GM23248 (cell line): ENCODE measurements around the gene SLC25A1. TPM values are rescaled to one million over a fixed set of nuclear protein-coding genes. Genes with fewer than 3 reads are reported as not detected.
A peak's percentile ranks its signal among the peaks of the same experiment; 100 is the strongest.

ENCODE experiments used
- DNase-seq: peaks from one replicate; pipeline ENCODE4 v3.0.0-alpha.2; 2015
- H2AFZ ChIP-seq: fragments of 200-600 bp; sonication (generic); 2 replicates; pipeline ENCODE4 v1.6.1; 2016; ENCODE audit warnings: antibody characterized with exemption
- H3F3A ChIP-seq: fragments of 200-600 bp; sonication (generic); 2 replicates; pipeline ENCODE4 v1.6.1; 2016; ENCODE audit warnings: mild to moderate bottlenecking, antibody characterized with exemption, mixed run types; ENCODE audit not compliant: insufficient read depth
- H3K27ac ChIP-seq: fragments of 200-600 bp; sonication (generic); 2 replicates; pipeline ENCODE4 v1.5.1; 2016; ENCODE audit warnings: mild to moderate bottlenecking
- H3K27me3 ChIP-seq: fragments of 200-600 bp; sonication (generic); replicated peaks from 2 replicates; pipeline ENCODE4 v1.6.1; 2016; ENCODE audit warnings: mild to moderate bottlenecking; ENCODE audit not compliant: insufficient read depth
- H3K36me3 ChIP-seq: fragments of 200-600 bp; sonication (generic); 2 replicates; pipeline ENCODE4 v1.6.1; 2016; ENCODE audit warnings: low read depth, mild to moderate bottlenecking
- H3K4me1 ChIP-seq: fragments of 200-600 bp; sonication (generic); 2 replicates; pipeline ENCODE4 v1.6.1; 2016; ENCODE audit warnings: mild to moderate bottlenecking; ENCODE audit not compliant: insufficient read depth
- H3K4me2 ChIP-seq: fragments of 200-600 bp; sonication (generic); one replicate; pipeline ENCODE4 v1.6.1; 2016; ENCODE audit warnings: mild to moderate bottlenecking; ENCODE audit not compliant: unreplicated experiment
- H3K4me3 ChIP-seq: fragments of 200-600 bp; sonication (generic); 2 replicates; pipeline ENCODE4 v1.5.1; 2016; ENCODE audit warnings: mild to moderate bottlenecking
- H3K79me2 ChIP-seq: fragments of 200-600 bp; sonication (generic); 2 replicates; pipeline ENCODE4 v1.6.1; 2016; ENCODE audit warnings: mild to moderate bottlenecking; ENCODE audit not compliant: insufficient read depth
- H3K9ac ChIP-seq: fragments of 200-600 bp; sonication (generic); 2 replicates; pipeline ENCODE4 v1.6.1; 2016; ENCODE audit warnings: mild to moderate bottlenecking
- H3K9me2 ChIP-seq: fragments of 200-600 bp; sonication (generic); 2 replicates; pipeline ENCODE4 v1.6.1; 2016; ENCODE audit warnings: mixed run types, mild to moderate bottlenecking, moderate library complexity; ENCODE audit not compliant: insufficient read depth
- H3K9me3 ChIP-seq: fragments of 200-600 bp; sonication (generic); one replicate; pipeline ENCODE4 v1.6.1; 2017; ENCODE audit warnings: low read depth
- H4K20me1 ChIP-seq: fragments of 200-600 bp; sonication (generic); 2 replicates; pipeline ENCODE4 v1.6.0; 2016; ENCODE audit not compliant: insufficient read depth
- EZH2 ChIP-seq: fragments of 200-600 bp; sonication (generic); IDR thresholded peaks from 2 replicates; pipeline ENCODE4 v1.6.1; 2018; ENCODE audit warnings: antibody characterized with exemption, mild to moderate bottlenecking; ENCODE audit not compliant: insufficient read depth, poor library complexity, severe bottlenecking
- EZH2phosphoT487 ChIP-seq: fragments of 200-600 bp; sonication (generic); IDR thresholded peaks from 2 replicates; pipeline ENCODE4 v1.6.1; 2018; ENCODE audit warnings: antibody characterized with exemption, moderate library complexity, mild to moderate bottlenecking, low read depth; ENCODE audit not compliant: insufficient read depth
- WGBS, 2 experiments: methylation state at CpG; one replicate each; pipeline ENCODE4 v1.1.6; 2015 to 2017; ENCODE audit warnings: low lambda C conversion rate in 2 of 2, low coverage in 1 of 2; ENCODE audit errors: missing lambda C conversion rate in 2 of 2; 5-methylcytosine and 5-hydroxymethylcytosine counted together
- in situ Hi-C: fragments of 300-500 bp; cut with MboI; formaldehyde crosslinking; loops from 2 replicates; pipeline ENCODE4 v1.15.0; 2020
- polyA plus RNA-seq: library from polyadenylated mRNA; unstranded; fragments of >200 nt; fragmentation: Nextera tagmentation; extraction: Ambion mirVana; gene quantifications from 2 replicates; pipeline ENCODE4 v1.2.1, GENCODE V29; 2016
- total RNA-seq: library from RNA; depleted of rRNA; stranded (reverse); fragments of >200 nt; shearing (Covaris generic); gene quantifications from 2 replicates; pipeline ENCODE4 v1.2.3, GENCODE V29; 2014

SLC25A1 gene
- total and polyA plus RNA-seq, 2 experiments from 2014 or later: 99.5 to 113 TPM

- no peak overlapping the region for H3K27ac ChIP-seq
- H2AFZ ChIP-seq: peak overlapping the region; percentile 93
- no peak for DNase-seq
- H3K9ac ChIP-seq: peak overlapping the region; percentile 68; the same call in 1 of the 2 replicates
- peaks cover 26% of the 10 kb centered on the region for H3K27me3 ChIP-seq
- H3K36me3 ChIP-seq: no peaks in the 10 kb centered on the region
- no peaks in the 10 kb centered on the region for H3K9me2 ChIP-seq
- no peaks in the 10 kb centered on the region for H4K20me1 ChIP-seq
- peaks cover 26% of the 10 kb centered on the region for H3K79me2 ChIP-seq
- no peaks in the 10 kb centered on the region for H3K9me3 ChIP-seq
- in situ Hi-C loops: no loop called here
- H3K4me2 ChIP-seq: peak overlapping the region; percentile 79
- 47 to 52% methylated on average over 7 of the region's 7 CpGs for WGBS, 2 experiments
- peaks cover 18% of the 10 kb centered on the region for H3K4me1 ChIP-seq
- H3F3A ChIP-seq: no peaks in the 10 kb centered on the region
- peak overlapping the region; percentile 66; the same call in 1 of the 2 replicates for H3K4me3 ChIP-seq
- no peak for TF ChIP-seq EZH2
Observed at GRCh38 chr22:19169947-19170318, 8.6 kb downstream of the SLC25A1 start.

GRCh38 chr22:19169002-19169946 lies 9.3 kb downstream of the SLC25A1 start:
- peak overlapping the region; percentile 79 for H3K4me2 ChIP-seq
- H3K27ac ChIP-seq: no peak overlapping the region
- in situ Hi-C loops: no loop called here
- H3K9ac ChIP-seq: peak overlapping the region; percentile 68
- H2AFZ ChIP-seq: peak overlapping the region; percentile 93
- peaks cover 26% of the 10 kb centered on the region for H3K79me2 ChIP-seq
- peaks cover 11% of the 10 kb centered on the region; the same call in 1 of the 2 replicates for H3K4me1 ChIP-seq
- 8 to 9% methylated on average over 46 to 58 of the region's 58 CpGs for WGBS, 2 experiments
- H3F3A ChIP-seq: no peaks in the 10 kb centered on the region
- no peaks in the 10 kb centered on the region for H4K20me1 ChIP-seq
- DNase-seq: peak; percentile 41
- no peaks in the 10 kb centered on the region for H3K36me3 ChIP-seq
- no peak for TF ChIP-seq EZH2
- no peak for TF ChIP-seq EZH2phosphoT487
- H3K4me3 ChIP-seq: peak overlapping the region; percentile 66
- H3K27me3 ChIP-seq: peaks cover 26% of the 10 kb centered on the region
- no peaks in the 10 kb centered on the region for H3K9me2 ChIP-seq
- no peaks in the 10 kb centered on the region for H3K9me3 ChIP-seq

- no peaks in the 10 kb centered on the region for H3K9me3 ChIP-seq
- no peak overlapping the region for H3K4me3 ChIP-seq
- H3F3A ChIP-seq: no peaks in the 10 kb centered on the region
- H2AFZ ChIP-seq: no peak overlapping the region
- H3K4me2 ChIP-seq: no peak overlapping the region
- H3K36me3 ChIP-seq: no peaks in the 10 kb centered on the region
- 77 to 80% methylated on average over 17 of the region's 17 CpGs for WGBS, 2 experiments
- TF ChIP-seq EZH2 (no peak), EZH2phosphoT487 (no peak)
- no peak overlapping the region for H3K27ac ChIP-seq
- in situ Hi-C loops: no loop called here
- peaks cover 6% of the 10 kb centered on the region; the same call in 1 of the 2 replicates for H3K4me1 ChIP-seq
- peaks cover 17% of the 10 kb centered on the region for H3K79me2 ChIP-seq
- no peaks in the 10 kb centered on the region for H3K9me2 ChIP-seq
- peaks cover 26% of the 10 kb centered on the region for H3K27me3 ChIP-seq
- no peak for DNase-seq
- H4K20me1 ChIP-seq: no peaks in the 10 kb centered on the region
- H3K9ac ChIP-seq: no peak overlapping the region
Observed at GRCh38 chr22:19168088-19168890, 10.2 kb downstream of the SLC25A1 start.

GRCh38 chr22:19167106-19167869 lies 11.2 kb downstream of the SLC25A1 start:
- Histone ChIP-seq H3K9ac (no peak overlapping the region), H3K36me3 (no peaks in the 10 kb centered on the region), H4K20me1 (no peaks in the 10 kb centered on the region), H3F3A (no peaks in the 10 kb centered on the region), H3K4me1 (peaks cover 6% of the 10 kb centered on the region; the same call in 1 of the 2 replicates), H3K79me2 (peaks cover 7% of the 10 kb centered on the region), H3K9me2 (no peaks in the 10 kb centered on the region), H3K27me3 (peaks cover 26% of the 10 kb centered on the region), H2AFZ (no peak overlapping the region), H3K4me2 (no peak overlapping the region), H3K27ac (no peak overlapping the region), H3K9me3 (no peaks in the 10 kb centered on the region), H3K4me3 (no peak overlapping the region)
- no peak for TF ChIP-seq EZH2
- no peak for TF ChIP-seq EZH2phosphoT487
- DNase-seq: no peak
- in situ Hi-C loops: no loop called here
- WGBS, 2 experiments: 67 to 70% methylated on average over 13 of the region's 13 CpGs
